GM21825 (cell line): ENCODE data around the gene BRK1.
"Not testable (repeated sequence)": the region's sequence is repeated elsewhere in the genome, so short reads cannot be mapped to it uniquely, and the experiment has no call there.

Source experiments
- ATAC-seq: cut with Tn5 transposase; IDR thresholded peaks from one replicate; pipeline ENCODE4 v1.9.1; 2021; ENCODE audit warnings: mild to moderate bottlenecking, moderate library complexity; ENCODE audit not compliant: unreplicated experiment

Gene BRK1

GRCh38 chr3:10115326-10116137 is at the start of gene BRK1:
Gene BRK1 (plus strand): TSS chr3:10115675. CDS start chr3:10115702, 27 bp downstream.
- peak; percentile 95 for ATAC-seq

GRCh38 chr3:10070077-10070476 is 45.4 kb upstream of the BRK1 start:
- ATAC-seq = not testable (repeated sequence)

GRCh38 chr3:10074666-10075065 is 40.8 kb upstream of the BRK1 start:
- ATAC-seq = no peak

- no peak for ATAC-seq
These were observed 33.6 kb upstream of the BRK1 start for GRCh38 chr3:10081871-10082270.

- ATAC-seq = no peak
These were observed 29.7 kb upstream of the BRK1 start for GRCh38 chr3:10085738-10086137.

- no peak for ATAC-seq
These were observed 27.2 kb upstream of the BRK1 start for GRCh38 chr3:10088256-10088655.

GRCh38 chr3:10090179-10090578 is 25.3 kb upstream of the BRK1 start:
- no peak for ATAC-seq

- not testable (repeated sequence) for ATAC-seq
These were observed 24.7 kb upstream of the BRK1 start for GRCh38 chr3:10090774-10091173.

- ATAC-seq = not testable (repeated sequence)
These were observed 24.1 kb upstream of the BRK1 start for GRCh38 chr3:10091387-10091786.

GRCh38 chr3:10093678-10094077 is 21.8 kb upstream of the BRK1 start:
- ATAC-seq = no peak

GRCh38 chr3:10099041-10099440 is 16.4 kb upstream of the BRK1 start:
- no peak for ATAC-seq

- no peak for ATAC-seq
These were observed 8.6 kb upstream of the BRK1 start for GRCh38 chr3:10106919-10107318.

GRCh38 chr3:10108091-10108490 is 7.4 kb upstream of the BRK1 start, which contains the start of gene FANCD2OS:
Gene FANCD2OS (minus strand): TSS chr3:10108255. CDS start chr3:10104774, 3,481 bp downstream.
- no peak for ATAC-seq

- ATAC-seq = peak; percentile 10
These were observed 624 bp downstream of the BRK1 start for GRCh38 chr3:10116138-10116460.

- no peak for ATAC-seq
These were observed 1.5 kb downstream of the BRK1 start for GRCh38 chr3:10116928-10117327.

- no peak for ATAC-seq
These were observed 3.9 kb downstream of the BRK1 start for GRCh38 chr3:10119376-10119775.

GRCh38 chr3:10121064-10121463 is 5.6 kb downstream of the BRK1 start:
- ATAC-seq = no peak

GRCh38 chr3:10122724-10123123 is 7.2 kb downstream of the BRK1 start:
- no peak for ATAC-seq

GRCh38 chr3:10135872-10136271 is 20.4 kb downstream of the BRK1 start:
- not testable (repeated sequence) for ATAC-seq

- no peak for ATAC-seq
These were observed 21.0 kb downstream of the BRK1 start for GRCh38 chr3:10136426-10137005.

GRCh38 chr3:10137178-10137577 is 21.7 kb downstream of the BRK1 start:
- ATAC-seq = no peak

- no peak for ATAC-seq
These were observed 25.6 kb downstream of the BRK1 start for GRCh38 chr3:10140996-10141546.
